ENCODE measurements around the gene DLG5.
"Not testable (repeated sequence)": the region's sequence is repeated elsewhere in the genome, so short reads cannot be mapped to it uniquely, and the experiment has no call there.

DLG5 gene

DNA sequence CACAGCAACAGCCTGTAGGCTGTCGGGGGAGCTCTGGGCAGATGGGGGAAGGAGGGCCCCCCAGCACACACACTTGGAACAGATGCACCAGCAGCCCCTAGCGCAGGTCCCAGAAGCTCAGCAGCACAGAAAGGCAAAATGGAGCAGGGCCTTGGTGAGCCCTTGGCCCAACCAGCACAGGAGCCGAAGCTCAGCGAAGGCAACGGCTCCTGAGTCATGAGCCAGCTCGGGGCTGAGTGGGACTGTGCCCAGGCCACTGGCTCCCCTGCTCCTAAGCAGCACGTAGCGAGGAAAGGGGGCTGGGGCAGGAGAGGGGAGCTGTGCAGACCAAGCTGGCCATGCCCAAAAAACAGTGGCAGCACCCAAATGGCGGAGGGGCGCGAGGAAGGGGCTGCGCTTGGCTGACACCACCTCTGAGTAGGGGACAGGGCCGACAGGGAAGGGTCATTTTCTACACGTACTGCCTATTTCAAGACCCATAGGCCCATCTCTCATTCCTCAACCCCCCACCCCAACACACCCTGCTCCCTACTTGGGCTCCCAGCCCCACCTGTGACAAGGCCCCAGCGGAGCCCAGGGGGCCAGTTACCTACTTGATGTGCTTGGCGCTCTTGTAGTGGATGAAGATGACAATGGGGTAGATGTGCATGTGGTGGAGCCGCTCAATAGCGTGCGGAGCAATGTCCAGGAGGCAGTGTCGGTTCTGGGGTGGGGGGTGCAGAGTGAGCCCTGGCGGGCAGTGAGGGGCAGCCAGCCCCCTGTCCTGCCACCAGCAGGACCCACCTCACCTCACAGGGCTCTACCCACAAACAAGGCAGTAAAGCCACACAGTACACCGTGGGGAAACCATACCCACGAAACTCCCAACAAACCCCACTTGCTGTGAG, 132.1 kb downstream of the DLG5 start:
- no peak for DNase-seq (ENCODE audit: low read depth)

DNA sequence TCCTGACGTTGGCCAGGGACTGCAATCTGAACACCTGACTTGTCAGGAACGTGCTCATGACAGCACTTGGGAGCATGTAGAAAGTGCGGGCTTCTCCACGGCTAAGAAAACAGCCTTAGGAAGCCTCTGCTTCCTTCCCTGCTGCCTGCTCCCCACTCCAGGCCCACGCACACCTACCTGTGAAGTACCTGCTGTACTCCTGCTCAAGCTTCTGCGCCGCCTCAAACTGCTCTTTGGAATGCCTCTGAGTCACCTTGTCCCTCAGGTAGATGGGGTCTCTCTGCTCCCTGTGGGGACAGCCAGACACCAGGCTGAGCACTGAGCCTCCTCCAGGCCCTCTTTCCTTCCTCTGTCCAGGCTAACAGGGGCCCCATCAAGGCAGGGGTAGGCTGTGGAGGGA, 132.7 kb downstream of the DLG5 start:
- no peak for DNase-seq (ENCODE audit: low read depth)

DNA sequence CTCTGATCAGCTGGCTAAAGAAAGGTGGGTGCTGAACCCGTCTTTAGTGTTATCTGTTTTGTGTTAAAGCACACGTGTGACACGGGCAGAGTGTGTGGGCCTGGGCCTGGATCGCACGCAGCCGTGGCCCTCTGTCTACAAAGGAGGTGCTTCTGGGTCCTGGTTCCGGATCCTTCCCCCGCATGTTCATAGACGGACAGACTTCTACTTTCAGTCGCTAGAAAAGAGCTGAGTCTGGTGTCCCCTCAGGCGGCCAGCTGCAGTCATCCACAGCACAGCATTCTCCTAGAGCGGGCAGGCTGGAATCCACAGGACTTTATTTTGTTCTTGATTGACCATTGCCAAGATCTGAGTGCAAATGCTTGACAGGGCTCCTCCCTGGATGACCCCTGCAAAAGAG, 134.4 kb downstream of the DLG5 start:
- DNase-seq (ENCODE audit: low read depth), result no peak

DNA sequence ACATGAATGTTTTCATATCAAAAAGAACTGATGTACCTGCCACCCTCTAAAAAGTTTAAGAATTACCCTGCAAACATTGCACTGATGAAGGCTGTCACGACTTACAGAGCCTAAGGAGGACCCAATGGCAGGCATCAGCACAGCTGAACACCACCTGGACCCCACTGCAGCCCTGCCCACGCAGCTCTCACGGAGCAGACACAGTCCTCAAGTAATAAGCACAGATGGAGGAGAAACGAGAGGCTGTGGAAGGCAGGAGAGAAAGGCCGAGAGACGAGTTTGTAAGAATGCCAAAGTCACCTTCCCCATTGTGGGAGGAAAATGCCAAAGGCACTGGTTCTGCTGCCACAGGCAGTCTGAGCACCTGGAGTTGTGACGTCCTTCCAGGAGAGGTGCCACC, 135.0 kb downstream of the DLG5 start:
- no peak for DNase-seq (ENCODE audit: low read depth)

DNA sequence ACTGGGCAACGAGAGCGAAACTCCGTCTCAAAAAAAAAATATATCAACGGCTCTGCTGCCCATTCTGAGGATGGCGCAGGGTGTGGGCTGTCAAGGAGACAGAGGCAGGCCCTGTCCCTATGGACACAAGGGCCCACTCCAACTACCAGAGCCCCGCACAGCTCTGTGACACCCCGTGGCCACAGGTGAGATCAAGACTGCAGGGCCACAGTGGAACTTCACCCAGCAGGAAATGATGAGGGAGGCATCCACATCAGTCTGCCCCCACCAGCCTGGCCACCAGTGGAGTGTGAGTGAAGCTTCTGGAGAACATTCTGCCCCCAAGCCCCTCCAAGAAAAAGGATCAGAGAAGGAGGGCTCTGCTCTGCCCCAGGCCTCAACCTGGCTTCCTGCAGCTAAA, 136.7 kb downstream of the DLG5 start:
- no peak for DNase-seq (ENCODE audit: low read depth)

DNA sequence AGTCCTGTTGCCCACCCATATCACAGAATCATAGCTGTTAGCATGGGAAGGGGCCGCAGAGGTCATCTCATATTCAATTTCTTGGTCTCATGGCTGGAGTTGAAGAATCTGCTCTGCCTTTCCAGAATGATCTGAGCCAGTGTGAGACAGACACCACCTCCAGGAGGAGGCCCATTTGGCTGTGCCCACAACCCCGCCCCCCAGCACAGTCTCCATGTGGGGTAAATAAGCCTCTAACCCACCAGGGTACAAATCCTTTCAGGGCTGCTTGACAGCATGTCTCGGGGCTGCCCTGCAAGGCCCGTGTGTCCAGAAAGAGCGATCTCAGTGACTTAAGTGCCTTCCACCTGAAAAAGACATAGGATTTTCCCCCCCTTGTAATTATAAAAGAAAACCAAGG, 137.5 kb downstream of the DLG5 start:
- DNase-seq (ENCODE audit: low read depth), result no peak

DNA sequence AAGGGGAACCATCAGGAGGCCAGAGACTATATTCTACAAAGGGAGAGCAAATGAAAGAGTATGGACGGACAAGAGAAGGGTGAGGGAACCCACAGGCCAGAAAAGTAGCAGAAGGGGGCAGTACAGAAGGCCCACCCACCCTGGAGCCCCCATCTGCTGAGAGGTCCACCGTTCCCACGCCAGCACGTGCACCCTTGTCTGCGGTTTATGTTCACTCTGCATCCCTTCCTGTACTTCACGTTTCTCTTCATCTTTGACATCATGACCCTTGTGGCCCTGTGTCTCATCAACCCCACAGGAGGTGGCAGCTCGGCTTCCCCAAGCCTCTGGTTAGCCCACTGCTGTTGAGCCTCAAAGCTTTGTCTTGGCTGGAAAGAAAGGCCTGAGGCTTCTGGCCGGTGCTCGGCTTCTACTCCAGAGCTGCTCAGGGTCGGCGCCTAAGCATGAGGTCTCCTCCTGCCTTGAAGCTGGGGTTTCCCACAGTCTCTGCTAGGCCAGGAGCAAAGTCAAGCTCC, 138.0 kb downstream of the DLG5 start:
- DNase-seq (ENCODE audit: low read depth), result no peak

DNA sequence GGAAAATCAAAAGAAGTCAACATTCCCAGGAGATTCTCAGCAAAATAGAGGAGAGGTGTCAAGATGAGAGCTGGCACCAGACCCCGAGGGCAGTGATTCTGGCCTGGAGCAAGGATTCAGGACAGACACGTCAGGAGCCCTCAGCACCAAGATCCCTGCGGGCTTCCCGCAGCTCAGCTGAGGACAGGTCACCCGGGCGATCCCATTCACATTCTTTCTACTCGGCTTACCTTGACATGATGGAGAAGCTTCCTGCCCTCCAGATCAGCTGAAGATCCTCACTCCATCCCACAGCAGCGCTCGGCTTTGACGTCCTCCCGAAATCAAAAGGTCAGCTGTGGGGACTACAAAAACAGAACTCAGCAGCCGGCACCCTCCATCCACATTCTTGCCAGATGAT, 139.1 kb downstream of the DLG5 start:
- DNase-seq (ENCODE audit: low read depth), result no peak

DNA sequence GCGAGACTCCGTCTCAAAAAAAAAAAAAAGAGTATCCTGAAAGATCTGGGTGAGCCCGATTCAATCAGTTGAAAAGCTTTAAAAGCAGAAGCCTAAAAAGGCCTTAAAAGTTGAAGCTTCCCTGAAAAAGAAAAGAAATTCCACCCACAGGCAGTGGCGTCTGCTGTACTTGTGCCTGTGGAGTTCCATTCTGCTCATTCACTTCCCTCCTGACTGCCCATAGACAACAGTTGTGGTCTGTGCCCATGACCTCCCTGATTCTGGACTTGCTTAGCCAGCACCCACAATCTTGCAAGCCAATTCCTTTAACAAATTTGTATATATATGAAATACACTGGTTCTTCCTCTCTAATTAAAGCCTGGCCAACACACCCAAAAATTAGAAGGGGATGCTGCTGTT, 141.7 kb downstream of the DLG5 start:
- DNase-seq (ENCODE audit: low read depth), result no peak

DNA sequence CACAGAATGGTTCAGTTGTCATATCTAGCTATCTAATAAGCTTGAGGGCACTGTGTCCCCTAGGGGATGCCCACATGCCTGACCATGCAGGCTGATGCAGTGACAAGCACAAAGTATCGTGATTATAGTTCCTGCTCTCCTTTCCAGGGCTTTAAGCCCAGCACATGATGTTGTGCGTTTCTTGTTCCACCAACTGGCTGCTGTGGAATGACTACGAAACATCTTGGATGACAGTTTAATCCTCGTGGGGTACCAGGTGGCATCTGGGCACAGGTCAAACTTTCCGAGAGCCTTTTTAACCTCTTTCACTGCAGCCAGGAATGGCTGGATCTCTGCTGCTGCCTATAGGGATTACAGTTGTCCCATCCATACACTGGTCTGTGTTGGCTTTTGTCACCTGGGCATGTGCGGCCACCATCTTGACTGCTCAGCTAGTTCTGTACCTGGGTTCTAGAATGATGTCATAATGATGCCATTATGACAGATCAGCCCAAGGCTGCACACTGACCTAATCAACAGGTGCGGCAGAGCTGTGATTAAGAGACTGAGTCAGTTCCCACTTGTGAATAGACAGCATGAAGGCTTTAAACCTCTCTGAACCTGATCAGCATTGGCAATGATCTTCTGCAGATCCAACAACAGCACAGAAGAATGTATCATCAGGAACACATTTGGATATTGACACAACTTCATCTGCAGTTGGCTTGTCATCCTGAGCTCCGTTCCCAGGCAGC, 144.1 kb downstream of the DLG5 start:
- DNase-seq (ENCODE audit: low read depth), result no peak

DNA sequence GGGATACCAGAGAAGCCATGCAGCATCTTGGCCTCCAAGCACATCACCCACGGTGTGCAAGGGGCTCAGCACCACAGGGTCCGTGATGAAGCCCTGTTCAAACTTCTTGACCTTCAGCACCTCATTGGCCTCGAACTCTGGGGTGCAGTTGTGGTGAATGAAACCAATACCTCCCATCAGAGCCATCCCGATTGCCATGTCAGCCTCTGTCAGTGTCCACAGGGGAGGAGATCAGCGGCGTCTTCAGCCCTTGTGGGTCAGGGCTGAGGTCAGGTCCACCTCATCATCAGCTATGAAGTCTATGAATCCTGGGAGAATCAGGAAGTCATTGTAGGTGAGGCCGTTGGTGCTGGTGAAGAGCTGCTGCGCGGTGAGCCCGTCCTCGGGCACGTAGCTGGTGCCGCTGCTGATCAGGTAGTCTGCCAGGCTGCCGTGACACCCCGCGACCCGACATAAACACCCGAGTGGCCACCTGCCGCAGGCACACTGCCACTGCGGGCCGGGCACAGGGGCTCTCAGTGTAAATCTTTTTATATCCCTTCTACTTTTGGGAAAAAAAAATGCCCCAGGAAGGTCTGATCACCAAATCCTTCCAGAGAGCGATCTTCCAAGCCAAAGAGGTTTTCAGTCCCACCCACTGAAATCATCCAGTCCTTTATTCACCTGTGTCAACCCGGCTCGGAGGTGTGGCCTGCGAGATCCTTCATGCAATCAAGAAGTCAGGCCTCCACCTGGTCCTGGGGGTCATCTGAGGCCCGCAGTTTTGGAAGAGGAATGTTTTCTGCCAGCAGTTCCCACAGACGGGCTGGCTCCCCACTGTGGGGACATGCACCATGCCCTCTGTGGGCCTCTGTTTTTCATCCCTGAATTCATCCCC, 144.9 kb downstream of the DLG5 start:
- no peak for DNase-seq (ENCODE audit: low read depth)

DNA sequence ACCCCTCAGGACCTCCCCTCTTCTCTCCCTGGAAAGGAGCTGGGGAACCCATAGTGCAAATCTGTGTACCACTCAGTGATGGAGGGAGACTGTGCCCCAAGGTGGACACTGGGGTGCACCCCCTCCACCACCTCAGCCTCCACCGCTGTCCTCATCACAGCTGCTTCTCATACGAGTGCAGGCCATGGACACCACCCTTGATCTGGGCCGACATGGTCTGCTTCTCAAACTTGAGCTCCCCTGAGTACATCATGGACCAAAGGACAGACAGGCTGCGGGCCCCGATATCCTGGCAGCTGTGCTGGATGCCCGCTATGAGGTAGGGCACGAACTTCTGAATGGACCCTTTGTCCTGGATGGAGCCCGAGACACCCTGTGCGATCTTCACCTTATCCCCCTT, 146.4 kb downstream of the DLG5 start:
- no peak for DNase-seq (ENCODE audit: low read depth)

DNA sequence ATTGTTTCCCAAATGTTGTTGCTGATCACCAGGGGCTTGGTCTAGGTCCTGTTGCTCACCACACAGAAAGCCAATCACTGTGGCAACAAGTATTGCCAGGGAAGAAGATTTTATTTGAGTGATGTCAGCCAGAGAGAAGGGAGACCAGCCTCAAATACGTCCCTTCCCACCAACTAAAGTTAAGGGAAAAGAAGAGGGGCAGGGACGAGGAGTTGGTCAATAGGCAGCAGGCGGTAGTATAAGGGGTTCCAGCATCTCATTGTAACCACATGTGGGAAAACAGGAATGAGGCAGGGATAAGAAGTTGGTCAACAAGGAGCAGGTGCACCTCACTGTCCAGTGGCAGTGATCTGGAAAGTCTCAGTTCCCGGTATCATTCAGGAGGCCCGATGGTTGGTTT, 150.1 kb downstream of the DLG5 start:
- DNase-seq (ENCODE audit: low read depth), result no peak

DNA sequence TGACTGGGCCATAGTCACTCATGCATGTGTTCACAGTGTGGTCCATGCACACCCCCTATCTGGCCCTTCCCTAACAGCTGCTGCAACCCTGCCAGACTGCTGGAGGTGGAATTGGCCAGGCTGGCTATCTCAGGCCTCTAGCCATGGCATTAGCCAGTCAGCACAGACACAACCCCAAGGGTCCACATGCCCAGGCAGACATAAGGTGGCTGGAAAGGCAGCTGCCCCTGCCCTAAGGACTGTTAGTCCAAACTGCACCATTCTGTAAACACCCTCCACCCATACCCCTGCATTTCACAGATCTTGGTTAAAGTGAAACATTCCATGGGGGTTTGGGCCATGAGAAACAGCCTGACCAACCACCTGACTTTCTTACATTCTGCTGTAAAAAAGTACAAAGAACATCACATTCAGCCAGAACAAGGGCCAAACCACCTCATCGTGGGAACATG, 151.6 kb downstream of the DLG5 start:
- DNase-seq (ENCODE audit: low read depth), result no peak

DNA sequence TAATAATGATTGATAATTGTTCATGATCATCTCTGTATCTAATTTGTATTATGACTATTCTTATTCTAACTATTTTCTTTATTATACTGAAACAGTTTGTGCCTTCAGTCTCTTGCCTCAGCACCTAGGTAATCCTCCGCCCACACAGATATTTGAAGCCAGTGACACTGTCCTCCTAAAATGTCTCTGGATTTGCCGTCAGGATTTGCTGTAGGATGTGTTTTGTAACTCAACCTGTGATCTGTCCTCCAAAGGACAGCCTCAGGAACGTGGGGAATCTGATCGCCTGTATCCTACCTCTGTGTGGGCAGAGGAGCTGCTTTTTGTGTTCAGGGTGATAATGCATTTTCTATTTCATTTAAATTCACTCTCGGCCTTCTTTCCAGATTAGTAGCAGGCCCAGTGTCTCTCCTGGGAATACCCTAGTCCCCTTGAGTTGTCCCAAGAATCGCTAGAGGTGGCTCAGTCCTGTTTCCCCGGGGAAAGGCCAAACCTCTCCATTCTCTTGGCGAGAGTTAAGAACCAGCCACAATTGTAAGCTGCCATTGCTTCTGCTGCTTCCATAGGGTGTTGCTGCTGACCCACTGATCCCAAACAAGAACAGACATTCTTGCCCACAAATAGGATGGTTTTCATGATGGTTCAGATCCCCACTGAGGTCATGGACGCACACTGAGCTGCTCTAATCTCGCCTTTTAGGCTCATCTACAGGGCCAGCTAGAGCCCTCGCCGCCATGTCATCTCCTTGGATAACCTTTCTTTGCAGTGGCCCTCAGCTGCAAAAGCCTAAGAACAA, 152.7 kb downstream of the DLG5 start:
- DNase-seq (ENCODE audit: low read depth), result no peak

DNA sequence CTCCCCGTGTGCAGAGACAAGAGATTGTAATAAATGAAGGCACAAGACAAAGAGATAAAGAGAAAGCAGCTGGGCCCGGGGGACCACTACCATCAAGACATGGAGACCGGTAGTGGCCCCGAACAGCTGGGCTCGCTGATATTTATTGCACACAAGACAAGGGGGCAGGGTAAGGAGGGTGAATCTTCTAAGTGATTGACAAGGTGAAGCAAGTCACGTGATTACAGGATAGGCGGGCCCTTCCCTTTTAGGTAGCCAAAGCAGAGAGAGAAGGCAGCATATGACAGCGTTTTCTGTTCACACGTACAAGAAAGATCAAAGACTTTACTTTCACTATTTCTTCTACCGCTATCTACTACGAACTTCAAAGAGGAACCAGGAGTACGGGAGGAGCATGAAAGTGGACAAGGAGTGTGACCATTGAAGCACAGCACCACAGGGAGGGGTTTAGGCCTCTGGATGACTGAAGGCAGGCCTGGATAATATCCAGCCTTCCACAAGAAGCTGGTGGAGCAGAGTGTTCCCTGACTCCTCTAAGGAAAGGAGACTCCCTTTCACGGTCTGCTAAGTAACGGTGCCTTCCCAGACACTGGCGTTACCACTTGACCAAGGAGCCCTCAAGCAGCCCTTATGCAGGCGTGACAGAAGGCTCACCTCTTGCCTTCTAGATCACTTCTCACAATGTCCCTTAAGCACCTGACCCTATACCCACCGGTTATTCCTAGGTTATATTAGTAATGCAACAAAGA, 153.5 kb downstream of the DLG5 start:
- DNase-seq (ENCODE audit: low read depth), result not testable (repeated sequence)

DNA sequence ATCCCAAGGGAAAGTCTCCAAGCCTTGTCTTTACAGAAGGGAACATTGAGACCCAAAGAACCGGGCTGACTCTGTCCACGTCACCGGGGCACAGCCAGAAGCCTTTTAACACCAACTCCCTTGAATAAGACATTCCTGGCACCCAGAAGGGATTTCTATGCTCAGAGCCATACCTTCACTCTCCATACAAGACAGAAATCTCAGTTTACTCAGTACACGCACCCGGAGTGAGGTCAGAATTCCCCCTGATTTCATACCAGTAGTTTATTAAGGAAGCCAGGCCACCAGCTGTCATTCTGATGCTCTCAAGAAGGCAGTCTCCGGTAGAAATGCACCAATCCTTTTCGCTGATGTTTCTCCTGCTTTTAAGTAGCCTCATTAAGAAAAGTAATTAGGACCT, 154.7 kb downstream of the DLG5 start:
- DNase-seq (ENCODE audit: low read depth), result no peak

DNA sequence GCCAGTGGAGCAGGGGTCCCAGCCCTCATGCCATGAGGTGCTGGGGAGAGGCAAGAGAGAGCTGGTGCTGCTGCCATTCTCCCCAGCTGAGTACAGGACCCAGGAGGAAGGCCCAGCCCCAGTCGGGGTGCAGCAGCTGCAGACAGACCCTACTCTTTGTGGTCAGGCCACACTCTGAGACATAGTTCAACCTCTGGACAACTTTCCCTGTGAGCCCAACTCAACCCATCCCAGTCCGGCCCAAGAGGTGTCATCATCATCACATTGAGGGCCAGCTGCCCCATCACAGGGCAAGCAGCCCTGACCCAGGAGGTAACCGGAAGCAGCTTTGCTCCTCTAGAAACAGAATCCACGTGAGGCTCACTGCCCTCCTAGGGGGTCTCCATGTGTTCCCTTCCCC, 155.1 kb downstream of the DLG5 start:
- no peak for DNase-seq (ENCODE audit: low read depth)

DNA sequence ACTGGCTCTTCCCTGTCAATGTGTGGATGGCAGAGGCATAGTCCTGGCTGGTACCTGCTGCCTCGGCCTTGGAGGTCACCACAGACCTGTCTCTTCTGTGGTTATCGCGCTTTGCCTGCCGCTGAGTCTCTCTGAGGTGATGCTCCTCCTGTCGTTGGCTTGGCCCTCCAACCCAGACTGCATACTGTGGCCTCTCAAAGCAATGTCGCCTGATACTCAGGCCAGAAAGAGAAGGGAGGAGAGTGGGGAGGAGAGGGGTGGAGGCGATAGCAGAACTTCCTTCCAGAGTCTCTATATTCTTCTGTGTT, 155.7 kb downstream of the DLG5 start:
- DNase-seq (ENCODE audit: low read depth), result no peak

DNA sequence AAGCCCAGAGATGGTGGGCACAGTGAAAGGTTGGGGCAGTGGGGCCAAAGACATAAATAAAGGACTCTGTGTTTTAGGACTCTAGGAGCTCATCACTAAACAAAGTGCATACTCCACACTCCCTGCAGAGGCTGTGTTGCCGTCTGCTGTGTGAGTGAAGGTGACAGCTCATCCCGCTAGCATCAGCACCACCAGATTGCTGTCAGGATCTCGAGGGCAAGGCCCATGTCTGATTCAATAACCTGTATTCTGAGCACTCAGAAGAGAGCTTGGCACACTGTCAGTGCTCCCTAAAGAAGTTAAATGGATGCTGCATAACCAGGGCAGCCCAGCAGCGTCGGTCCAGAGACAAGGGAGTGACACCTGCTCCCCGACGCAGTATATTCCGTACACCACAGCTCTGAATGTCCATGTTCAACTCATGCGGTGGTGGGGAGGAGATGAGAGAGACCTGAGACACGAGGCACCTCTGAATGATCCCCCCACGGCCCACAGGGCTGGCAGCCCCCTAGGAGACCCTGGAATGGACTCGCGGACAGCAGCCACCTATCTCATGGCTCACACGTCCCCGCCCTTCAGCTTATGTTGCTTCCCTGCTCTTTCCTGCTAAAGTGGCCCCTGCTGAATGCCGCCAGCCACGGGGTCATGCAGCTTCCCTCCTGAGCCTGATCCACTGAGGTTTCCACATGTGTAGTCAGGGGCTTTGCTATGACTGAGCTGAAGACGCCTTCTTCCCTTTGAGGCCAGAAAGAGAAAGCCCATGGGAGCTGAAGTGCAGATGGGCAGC, 156.3 kb downstream of the DLG5 start:
- no peak for DNase-seq (ENCODE audit: low read depth)

Measured in stimulated activated CD8-positive, alpha-beta memory T cell treated with anti-CD3 and anti-CD28 coated beads, Interleukin-12 subunit alpha, Interleukin-12 subunit beta, amount 100 ng/mL, for 1 hour (primary cell).